LHCN-M2 (cell line): Measurements from ENCODE around the gene EXOC4. TPM values are rescaled to one million over a fixed set of nuclear protein-coding genes. Genes with fewer than 3 reads are reported as not detected.
A peak's percentile ranks its signal among the peaks of the same experiment; 100 is the strongest.

Source experiments
- DNase-seq: peaks from one replicate; pipeline ENCODE4 v3.0.0-alpha.2; 2012; ENCODE audit warnings: low read depth
- total RNA-seq: library from RNA; depleted of rRNA; stranded (reverse); fragments of >200 nt; gene quantifications from 2 replicates; pipeline ENCODE4 v1.2.3, GENCODE V29; 2014

Gene EXOC4
- total RNA-seq, 1 experiment from 2014 or later: 78.0 TPM

- no peak for DNase-seq
Observed at GRCh38 chr7:133572087-133572486, 319.2 kb downstream of the EXOC4 start.

GRCh38 chr7:133572843-133573242, 320.0 kb downstream of the EXOC4 start:
- no peak for DNase-seq

- no peak for DNase-seq
Observed at GRCh38 chr7:133573554-133574265, 320.8 kb downstream of the EXOC4 start.

- peak; percentile 31 for DNase-seq
Observed at GRCh38 chr7:133575726-133576440, 323.0 kb downstream of the EXOC4 start.

- DNase-seq: no peak
Observed at GRCh38 chr7:133576612-133577168, 323.8 kb downstream of the EXOC4 start.

GRCh38 chr7:133582766-133583523, 330.1 kb downstream of the EXOC4 start:
- DNase-seq: peak; percentile 83

- DNase-seq: no peak
Observed at GRCh38 chr7:133583545-133584171, 330.8 kb downstream of the EXOC4 start.

GRCh38 chr7:133584956-133585668, 332.2 kb downstream of the EXOC4 start:
- no peak for DNase-seq

GRCh38 chr7:133586253-133586652, 333.4 kb downstream of the EXOC4 start:
- no peak for DNase-seq

GRCh38 chr7:133587903-133588302, 335.0 kb downstream of the EXOC4 start:
- DNase-seq: no peak

GRCh38 chr7:133590795-133591194, 337.9 kb downstream of the EXOC4 start:
- no peak for DNase-seq

GRCh38 chr7:133591704-133592340, 338.9 kb downstream of the EXOC4 start:
- DNase-seq: no peak

GRCh38 chr7:133593561-133593960, 340.7 kb downstream of the EXOC4 start:
- no peak for DNase-seq

- no peak for DNase-seq
Observed at GRCh38 chr7:133601617-133602016, 348.7 kb downstream of the EXOC4 start.

GRCh38 chr7:133602291-133602690, 349.4 kb downstream of the EXOC4 start:
- peak; percentile 88 for DNase-seq

GRCh38 chr7:133606991-133607390, 354.1 kb downstream of the EXOC4 start:
- no peak for DNase-seq

- DNase-seq: no peak
Observed at GRCh38 chr7:133609806-133610205, 356.9 kb downstream of the EXOC4 start.

GRCh38 chr7:133611955-133612354, 359.1 kb downstream of the EXOC4 start:
- DNase-seq: no peak

- no peak for DNase-seq
Observed at GRCh38 chr7:133613250-133613790, 360.4 kb downstream of the EXOC4 start.

GRCh38 chr7:133614251-133614650, 361.4 kb downstream of the EXOC4 start:
- no peak for DNase-seq
